Adrenal gland (tissue), 5 donors: ENCODE measurements around the gene KLC1.

Source experiments
- POLR2A ChIP-seq, 2 donors: fragments of 450-650 bp; IDR thresholded peaks; one replicate each; pipeline ENCODE4 v1.6.1; 2017; ENCODE audit warnings: antibody characterized with exemption in 2 of 2, mild to moderate bottlenecking in 2 of 2, moderate library complexity in 1 of 2
- TF ChIP-seq, protein P1 (sequence below), 6 experiments: fragments of 450-650 bp in 4 of 6; fragments of 200-600 bp in 2 of 6; sonication (generic) in 1 of 6; IDR thresholded peaks; 1 replicate in 5 of 6; 2 replicates in 1 of 6; pipeline versions ENCODE4 v1.5.1 to v1.8.0; 2016 to 2021; ENCODE audit warnings: antibody characterized with exemption in 6 of 6, mild to moderate bottlenecking in 2 of 6, moderate library complexity in 1 of 6
- donor health status: DM: no; HTN: no; CAD: no.

DNA sequence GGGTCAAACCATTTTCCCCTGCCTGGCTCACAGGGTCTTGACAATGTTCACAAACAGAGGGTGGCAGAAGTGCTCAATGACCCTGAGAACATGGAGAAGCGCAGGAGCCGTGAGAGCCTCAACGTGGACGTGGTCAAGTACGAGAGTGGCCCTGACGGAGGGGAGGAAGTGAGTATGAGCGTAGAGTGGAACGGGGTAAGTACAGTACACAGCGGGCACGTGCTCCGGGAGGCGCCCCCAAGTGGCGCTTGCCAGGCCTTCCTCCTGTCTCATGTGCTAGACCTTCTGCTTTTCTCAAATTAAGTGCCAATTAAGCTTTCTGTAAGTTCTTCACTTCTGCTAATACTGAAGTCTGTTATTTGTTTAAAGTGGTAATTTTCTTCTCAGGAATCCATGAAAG, 50.3 kb downstream of the KLC1 start:
- no peak for TF ChIP-seq POLR2A (IDR thresholded peaks at IDR 0.05)
- TF ChIP-seq, protein P1, sequence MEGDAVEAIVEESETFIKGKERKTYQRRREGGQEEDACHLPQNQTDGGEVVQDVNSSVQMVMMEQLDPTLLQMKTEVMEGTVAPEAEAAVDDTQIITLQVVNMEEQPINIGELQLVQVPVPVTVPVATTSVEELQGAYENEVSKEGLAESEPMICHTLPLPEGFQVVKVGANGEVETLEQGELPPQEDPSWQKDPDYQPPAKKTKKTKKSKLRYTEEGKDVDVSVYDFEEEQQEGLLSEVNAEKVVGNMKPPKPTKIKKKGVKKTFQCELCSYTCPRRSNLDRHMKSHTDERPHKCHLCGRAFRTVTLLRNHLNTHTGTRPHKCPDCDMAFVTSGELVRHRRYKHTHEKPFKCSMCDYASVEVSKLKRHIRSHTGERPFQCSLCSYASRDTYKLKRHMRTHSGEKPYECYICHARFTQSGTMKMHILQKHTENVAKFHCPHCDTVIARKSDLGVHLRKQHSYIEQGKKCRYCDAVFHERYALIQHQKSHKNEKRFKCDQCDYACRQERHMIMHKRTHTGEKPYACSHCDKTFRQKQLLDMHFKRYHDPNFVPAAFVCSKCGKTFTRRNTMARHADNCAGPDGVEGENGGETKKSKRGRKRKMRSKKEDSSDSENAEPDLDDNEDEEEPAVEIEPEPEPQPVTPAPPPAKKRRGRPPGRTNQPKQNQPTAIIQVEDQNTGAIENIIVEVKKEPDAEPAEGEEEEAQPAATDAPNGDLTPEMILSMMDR (IDR thresholded peaks at IDR 0.05), result peak in 5 of 6 experiments; percentile 13 to 50 (median 44)
